Uterus (tissue), 2 donors: Measurements from ENCODE around the gene GGACT.

Experiments
- CTCF ChIP-seq, 4 experiments: fragments of 200-600 bp in 2 of 4; fragments of 450-650 bp in 2 of 4; sonication (generic) in 2 of 4; IDR thresholded peaks; one replicate each; pipeline ENCODE4 v1.5.1; 2016 to 2019; ENCODE audit warnings: antibody characterized with exemption in 4 of 4, mild to moderate bottlenecking in 2 of 4, moderate library complexity in 1 of 4
- POLR2A ChIP-seq, 2 donors: fragments of 450-650 bp; IDR thresholded peaks; one replicate each; pipeline ENCODE4 v1.6.1; 2016; ENCODE audit warnings: antibody characterized with exemption in 2 of 2, mild to moderate bottlenecking in 1 of 2, moderate library complexity in 1 of 2

DNA sequence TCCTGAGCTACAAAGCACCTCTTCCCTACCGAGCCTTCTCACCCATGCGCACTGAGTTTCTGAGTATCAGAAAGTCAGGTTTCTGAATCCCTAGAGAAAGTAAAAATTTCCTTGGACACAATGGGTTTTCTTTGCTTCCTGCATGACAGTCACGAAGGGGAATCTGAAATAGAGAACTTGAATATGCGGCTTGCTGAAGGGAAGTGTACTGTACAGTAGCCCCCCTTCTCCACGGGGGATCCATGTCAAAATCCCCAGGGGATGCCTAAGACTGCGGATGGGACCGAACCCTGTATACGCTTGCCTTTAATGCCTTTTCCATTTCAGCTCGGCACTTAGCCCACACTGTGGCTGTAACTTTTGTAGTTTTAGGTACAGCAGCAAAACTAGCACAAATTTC lies 107.9 kb downstream of the GGACT start:
- TF ChIP-seq CTCF (IDR thresholded peaks at IDR 0.05): no peak
- no peak for TF ChIP-seq POLR2A (IDR thresholded peaks at IDR 0.05)
